GM18526 (cell line): ENCODE data around the gene A1BG.

Experiments used
- POLR2A ChIP-seq: IDR thresholded peaks from 3 replicates; pipeline ENCODE4 v1.6.1; 2011; ENCODE audit not compliant: insufficient read length; ENCODE audit errors: extremely low read depth

Gene A1BG

GRCh38 chr19:58334691-58335249 lies 18.5 kb downstream of the A1BG start:
- no peak for TF ChIP-seq POLR2A

- no peak for TF ChIP-seq POLR2A
These were observed 20.6 kb downstream of the A1BG start for GRCh38 chr19:58332697-58333096.

DNA sequence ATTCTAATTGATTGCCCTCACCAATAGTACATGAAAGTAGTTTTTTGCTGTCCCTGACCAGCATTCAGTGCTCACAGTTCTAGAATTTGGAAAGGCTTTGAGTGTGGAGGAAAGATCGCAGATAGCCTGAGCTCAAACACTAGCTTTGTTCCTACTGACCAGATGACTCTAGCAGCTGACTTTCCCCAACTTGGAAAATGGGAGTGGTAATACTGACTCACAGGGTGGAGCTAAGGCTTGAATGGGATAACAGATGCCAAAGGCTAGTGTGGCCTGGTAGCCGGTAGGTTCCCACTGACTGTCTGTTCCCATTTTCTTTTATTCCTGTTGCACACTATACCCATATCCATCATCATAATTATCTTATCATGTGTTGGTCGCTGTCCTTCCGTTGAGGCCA lies 22.8 kb downstream of the A1BG start:
- no peak for TF ChIP-seq POLR2A

DNA sequence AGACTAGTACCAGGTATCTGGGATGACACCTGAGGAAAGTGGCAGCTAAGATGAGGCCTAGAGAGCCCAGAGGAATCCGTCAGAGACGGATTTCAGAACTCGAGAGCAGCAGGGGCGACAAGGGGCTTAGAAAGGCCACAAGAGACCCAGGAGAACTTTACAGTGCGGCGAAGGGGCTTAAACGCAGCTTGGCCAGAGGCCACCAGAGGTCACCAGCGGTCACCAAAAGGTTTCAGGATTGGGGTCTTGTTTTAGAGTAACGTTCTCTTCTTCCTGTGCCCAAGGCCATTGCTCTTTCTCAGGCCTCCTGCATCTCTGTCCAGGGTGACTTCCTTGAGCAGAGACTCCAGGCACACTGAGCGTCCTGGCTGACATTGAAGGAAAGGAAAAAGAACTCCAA lies 24.3 kb downstream of the A1BG start:
- no peak for TF ChIP-seq POLR2A

DNA sequence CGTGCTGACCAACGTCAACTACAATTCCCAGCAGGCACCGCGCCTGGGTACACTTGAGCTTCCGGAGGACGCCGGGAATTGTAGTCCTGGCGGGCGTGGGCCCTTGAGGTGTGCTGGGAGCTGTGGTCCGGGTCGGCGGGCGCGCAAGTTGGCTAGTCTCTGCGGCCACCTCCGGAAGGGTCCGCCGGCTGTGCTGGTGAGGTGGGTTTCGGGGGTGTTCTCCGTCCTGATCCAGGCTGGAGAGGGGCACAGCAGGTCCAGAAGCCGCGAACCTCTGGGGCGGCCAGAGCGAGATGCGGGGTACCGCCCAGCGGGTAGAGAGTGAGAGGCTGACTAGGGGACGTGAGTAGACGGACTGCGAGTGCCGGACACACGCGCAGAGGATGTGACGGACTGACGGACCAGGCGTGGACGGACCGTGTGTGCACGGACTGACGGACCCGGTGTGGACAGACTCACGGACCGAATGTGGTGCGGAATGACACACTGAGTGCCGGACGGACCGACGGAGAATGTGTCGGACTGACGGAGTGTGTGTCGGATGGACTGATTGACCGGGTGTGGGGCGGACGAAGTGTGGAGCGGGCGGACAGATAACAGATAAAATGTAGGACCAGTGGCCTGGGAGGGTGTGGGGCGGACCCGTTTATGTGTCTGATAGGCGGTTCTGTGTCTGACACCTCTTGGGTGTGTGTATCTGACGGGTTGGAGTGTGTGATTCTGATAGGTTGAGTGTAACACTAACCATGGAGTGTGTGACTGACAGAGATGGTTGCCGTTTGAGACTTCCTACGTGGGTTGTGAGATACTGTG lies 26.2 kb downstream of the A1BG start, which contains the start of gene ZSCAN22:
ZSCAN22 (plus strand) TSS at position 81 of the 813 bp plus-strand sequence. CDS start 7,809 bp downstream, outside the sequence.
- no peak for TF ChIP-seq POLR2A

GRCh38 chr19:58326501-58326913 lies 26.8 kb downstream of the A1BG start:
- TF ChIP-seq POLR2A: no peak

GRCh38 chr19:58325311-58326022 lies 27.8 kb downstream of the A1BG start:
- no peak for TF ChIP-seq POLR2A

GRCh38 chr19:58319241-58319640 lies 34.1 kb downstream of the A1BG start:
- no peak for TF ChIP-seq POLR2A

DNA sequence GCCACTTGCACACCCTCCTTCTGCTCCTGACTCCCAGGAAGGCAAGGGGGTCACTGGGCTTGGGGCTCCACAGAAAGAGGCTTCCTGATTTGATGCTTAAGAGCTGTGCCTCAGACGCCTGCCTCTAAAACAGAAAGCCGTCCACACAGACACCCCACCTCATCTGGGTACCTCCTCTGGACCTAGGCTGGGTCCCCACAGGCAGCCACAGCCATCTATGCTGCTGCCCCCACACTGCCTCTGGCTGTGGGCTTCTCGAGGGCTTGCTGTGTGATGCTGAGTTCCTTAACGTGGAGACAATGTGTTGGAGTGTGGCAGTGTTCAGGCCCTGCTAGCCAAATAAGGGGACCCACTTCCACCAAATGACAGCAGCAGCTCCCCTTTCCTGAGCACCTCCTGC lies 35.0 kb downstream of the A1BG start:
- TF ChIP-seq POLR2A: no peak

DNA sequence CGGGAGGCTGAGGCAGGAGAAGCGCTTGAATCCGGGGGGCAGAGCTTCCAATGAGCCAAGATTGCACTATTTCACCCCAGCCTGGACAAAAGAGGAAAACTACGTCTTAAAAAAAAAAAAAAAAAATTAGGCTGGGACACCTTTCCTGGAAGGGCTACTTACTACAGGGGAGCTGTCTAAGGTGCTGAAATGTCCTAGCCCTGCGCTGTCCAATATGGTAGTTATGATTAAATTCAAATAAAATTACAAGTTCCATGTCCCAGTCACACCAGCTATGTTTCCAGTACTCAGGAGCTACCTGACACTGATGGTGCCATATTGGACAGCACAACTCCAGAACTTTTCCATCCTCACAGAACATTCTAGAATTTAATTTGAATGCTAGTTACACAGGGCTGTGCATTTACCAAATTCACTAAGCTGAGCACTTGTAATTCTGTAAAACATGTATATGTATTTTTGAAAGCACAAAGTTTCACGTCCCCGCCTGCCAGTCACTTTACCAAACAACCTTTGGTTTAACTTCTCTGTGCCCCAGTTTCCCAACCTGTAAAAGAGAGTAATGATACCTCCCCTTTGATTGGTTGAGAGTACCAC lies 35.7 kb downstream of the A1BG start:
- no peak for TF ChIP-seq POLR2A

GRCh38 chr19:58315580-58315979 lies 37.7 kb downstream of the A1BG start:
- no peak for TF ChIP-seq POLR2A

GRCh38 chr19:58311345-58311865 lies 41.9 kb downstream of the A1BG start:
- TF ChIP-seq POLR2A: no peak

- TF ChIP-seq POLR2A: no peak
These were observed 45.6 kb downstream of the A1BG start for GRCh38 chr19:58307736-58308135.

GRCh38 chr19:58305932-58306323 lies 47.4 kb downstream of the A1BG start:
- TF ChIP-seq POLR2A: no peak
